GM18508 (cell line): ENCODE data around the gene KRTAP5-8.
"Not testable (repeated sequence)": the region's sequence is repeated elsewhere in the genome, so short reads cannot be mapped to it uniquely, and the experiment has no call there.

ENCODE experiments used
- ATAC-seq: cut with Tn5 transposase; IDR thresholded peaks from one replicate; pipeline ENCODE4 v1.9.1; 2021; ENCODE audit warnings: moderate number of reproducible peaks; ENCODE audit not compliant: insufficient read depth, unreplicated experiment

Gene KRTAP5-8

GRCh38 chr11:71568704-71569349, 31.0 kb downstream of the KRTAP5-8 start:
- no peak for ATAC-seq

- ATAC-seq, result not testable (repeated sequence)
Observed at GRCh38 chr11:71571101-71571850, 33.5 kb downstream of the KRTAP5-8 start.

DNA sequence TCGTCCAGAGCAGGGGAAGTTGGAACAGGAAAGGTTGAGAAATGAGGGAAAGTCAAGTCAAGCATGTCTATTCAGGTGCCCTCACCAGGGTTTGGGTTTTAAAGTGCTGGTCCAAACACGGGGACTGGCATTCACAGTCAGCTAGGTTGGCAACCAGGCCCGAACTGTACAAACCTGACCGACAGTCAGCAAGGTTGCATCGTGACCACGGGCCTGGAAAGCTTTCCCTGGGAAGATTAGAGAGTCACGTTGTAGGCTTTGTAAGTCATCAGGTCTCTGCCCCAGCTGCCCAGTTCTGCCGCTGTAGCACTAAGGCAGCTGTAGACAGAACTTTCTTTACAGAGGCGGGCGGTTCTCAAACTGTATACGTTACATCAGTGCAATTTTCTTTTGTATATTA, 35.0 kb downstream of the KRTAP5-8 start:
- ATAC-seq, result no peak

- no peak for ATAC-seq
Observed at GRCh38 chr11:71574418-71574817, 36.6 kb downstream of the KRTAP5-8 start.

GRCh38 chr11:71575723-71576424, 38.0 kb downstream of the KRTAP5-8 start:
- ATAC-seq, result no peak

DNA sequence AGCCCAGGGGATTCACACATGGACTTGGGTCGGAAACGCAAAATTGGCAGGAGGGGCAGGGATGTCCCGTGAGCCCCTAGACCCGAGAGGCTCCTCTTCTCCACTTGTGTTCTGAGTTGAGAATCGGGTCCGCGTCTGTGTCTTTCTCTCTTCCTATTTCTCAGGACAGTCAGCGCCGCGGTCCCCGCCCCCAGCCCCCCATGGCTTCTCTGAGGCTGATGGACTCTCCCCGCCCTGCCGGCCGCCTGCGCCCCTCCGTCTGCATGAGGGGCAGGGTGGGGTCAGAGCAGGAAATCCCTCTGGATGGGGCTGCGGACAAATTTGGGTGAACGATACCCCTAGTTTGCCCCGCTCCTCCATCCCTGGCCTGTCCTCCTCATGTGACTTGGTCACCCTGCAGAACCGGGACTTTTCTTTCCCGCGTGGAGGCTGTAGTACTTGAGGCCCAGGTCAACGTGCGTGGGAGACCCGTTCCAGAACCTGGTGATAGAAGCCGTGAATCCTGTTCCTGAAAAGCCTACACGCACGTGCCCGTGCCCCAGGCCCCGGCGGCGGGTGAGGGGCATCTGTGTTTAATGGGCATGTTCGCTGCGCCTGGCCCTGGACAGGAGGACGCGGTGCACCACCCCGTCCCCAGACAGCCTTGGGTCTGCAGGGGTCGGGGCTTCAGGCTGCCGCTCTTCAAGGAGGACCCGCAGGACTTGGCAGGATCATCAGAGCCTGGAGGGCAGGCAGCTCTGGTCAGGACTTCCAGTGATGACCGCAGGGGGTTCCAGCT, 39.1 kb downstream of the KRTAP5-8 start:
- not testable (repeated sequence) for ATAC-seq

DNA sequence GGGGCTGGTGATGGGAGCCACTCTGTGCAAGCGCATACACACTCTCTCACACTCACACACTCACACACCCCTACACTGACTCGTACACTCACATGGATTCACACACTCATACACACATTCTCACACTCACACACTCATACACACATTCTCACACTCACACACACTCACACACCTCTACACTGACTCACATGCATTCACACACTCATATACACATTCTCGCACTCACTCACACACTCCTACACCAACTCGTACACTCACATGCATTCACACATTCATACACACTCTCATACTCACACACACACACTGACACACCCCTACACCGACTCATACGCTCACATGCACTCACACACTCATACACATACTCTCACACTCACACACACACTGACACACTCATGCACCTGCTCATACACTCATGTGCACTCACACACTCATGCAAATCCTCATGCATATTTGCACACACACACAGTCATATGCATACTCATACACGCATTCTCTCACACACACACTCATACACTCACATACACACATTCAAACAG, 39.7 kb downstream of the KRTAP5-8 start:
- no peak for ATAC-seq

GRCh38 chr11:71579513-71579912, 41.7 kb downstream of the KRTAP5-8 start:
- not testable (repeated sequence) for ATAC-seq

- ATAC-seq, result no peak
Observed at GRCh38 chr11:71580057-71581003, 42.5 kb downstream of the KRTAP5-8 start.

GRCh38 chr11:71581826-71582225, 44.0 kb downstream of the KRTAP5-8 start:
- ATAC-seq, result no peak

DNA sequence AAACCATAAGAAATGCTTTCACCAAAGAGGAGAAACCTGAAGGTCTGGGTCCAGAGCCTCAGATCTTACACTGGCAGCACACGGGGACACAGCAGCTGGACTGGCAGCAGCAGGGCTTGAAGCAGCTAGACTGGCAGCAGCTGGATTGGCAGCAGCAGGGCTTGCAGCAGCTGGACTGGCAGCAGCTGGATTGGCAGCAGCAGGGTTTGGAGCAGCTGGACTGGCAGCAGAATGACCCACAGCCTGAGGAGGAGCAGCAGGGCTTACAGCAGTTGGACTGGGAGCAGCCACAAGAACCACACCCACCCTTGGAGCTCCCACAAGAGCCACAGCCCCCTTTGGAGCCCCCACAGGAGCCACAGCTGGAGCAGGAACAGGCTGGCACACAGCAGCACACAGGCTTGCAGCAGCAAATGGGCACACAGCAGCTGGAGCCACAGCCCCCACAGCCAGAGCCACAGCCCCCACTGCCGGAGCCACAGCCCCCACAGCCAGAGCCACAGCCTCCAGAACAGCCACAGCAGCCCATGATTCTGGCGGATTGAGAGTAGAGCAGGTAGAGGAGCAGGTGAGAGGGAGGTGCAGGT, 44.6 kb downstream of the KRTAP5-8 start, which contains the start of gene KRTAP5-11:
Gene KRTAP5-11, minus strand, starts transcription at position 567 of the 587 bp plus-strand sequence. Its CDS starts 38 bp downstream, at position 529.
- no peak for ATAC-seq

- ATAC-seq, result not testable (repeated sequence)
Observed at GRCh38 chr11:71582969-71583368, 45.1 kb downstream of the KRTAP5-8 start.

GRCh38 chr11:71585673-71586072, 47.8 kb downstream of the KRTAP5-8 start:
- not testable (repeated sequence) for ATAC-seq

GRCh38 chr11:71588314-71588713, 50.5 kb downstream of the KRTAP5-8 start:
- not testable (repeated sequence) for ATAC-seq
